ENCODE measurements around the gene SMO.
"Not testable (repeated sequence)": the region's sequence is repeated elsewhere in the genome, so short reads cannot be mapped to it uniquely, and the experiment has no call there.

The SMO gene

DNA sequence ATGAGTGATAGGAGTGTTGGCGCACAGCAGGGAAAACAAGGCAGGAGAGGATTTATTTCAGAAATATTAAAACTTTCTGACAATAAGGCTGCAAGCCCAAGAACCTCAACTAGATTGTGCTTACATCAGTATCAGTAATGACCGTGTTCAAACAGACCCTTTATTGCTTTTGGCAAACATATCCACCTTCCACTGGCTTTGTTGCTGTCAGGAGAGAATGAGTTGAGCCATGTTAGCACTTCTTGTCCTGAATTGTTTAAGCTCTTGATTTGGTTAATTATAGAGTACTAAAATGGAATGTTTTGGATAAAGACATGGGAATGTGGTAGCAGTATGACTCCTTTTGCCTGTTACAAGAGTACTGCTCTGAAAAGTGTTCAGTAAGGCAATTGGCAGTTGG, 40.2 kb downstream of the SMO start:
- in situ Hi-C loops (cut with HindIII; ENCODE audit: low sequenced_read_pairs), result no loop called here

DNA sequence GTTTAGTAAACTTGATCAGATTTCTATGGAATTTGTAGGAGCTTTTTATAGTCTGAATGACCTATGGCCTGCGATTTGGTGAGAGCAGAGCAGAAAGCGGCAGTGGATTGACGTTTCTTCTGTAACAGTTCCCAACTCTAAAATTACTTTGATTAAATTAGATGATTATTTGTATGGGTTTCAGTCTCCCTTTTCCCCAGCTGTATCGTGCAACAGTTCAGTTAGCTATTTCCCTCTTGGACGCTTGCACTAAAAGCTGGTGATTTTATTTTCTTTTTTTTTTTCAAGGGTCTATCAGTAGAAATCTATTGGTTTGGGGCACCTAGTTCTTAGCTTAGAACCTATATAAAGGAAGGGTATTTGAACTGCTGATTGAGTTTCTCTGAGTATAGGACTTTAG, 43.2 kb downstream of the SMO start:
- in situ Hi-C loops (cut with HindIII; ENCODE audit: low sequenced_read_pairs), result no loop called here

DNA sequence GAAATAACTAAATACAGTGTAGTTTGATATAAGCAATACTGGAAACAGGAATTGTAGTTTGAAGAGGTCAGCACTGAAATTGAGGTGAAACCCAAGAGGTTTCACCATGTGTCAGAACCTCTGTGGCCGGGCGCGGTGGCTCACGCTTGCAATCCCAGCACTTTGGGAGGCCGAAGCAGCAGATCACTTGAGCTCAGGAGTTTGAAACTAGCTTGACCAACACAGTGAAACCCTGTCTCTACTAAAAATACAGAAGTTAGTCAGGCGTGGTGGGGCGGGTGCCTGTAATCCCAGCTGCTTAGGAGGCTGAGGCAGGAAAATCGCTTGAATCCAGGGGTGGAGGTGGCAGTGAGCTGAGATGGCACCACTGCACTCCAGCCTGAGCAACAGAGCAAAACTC, 50.1 kb downstream of the SMO start:
- in situ Hi-C loops (cut with HindIII; ENCODE audit: low sequenced_read_pairs), result no loop called here

DNA sequence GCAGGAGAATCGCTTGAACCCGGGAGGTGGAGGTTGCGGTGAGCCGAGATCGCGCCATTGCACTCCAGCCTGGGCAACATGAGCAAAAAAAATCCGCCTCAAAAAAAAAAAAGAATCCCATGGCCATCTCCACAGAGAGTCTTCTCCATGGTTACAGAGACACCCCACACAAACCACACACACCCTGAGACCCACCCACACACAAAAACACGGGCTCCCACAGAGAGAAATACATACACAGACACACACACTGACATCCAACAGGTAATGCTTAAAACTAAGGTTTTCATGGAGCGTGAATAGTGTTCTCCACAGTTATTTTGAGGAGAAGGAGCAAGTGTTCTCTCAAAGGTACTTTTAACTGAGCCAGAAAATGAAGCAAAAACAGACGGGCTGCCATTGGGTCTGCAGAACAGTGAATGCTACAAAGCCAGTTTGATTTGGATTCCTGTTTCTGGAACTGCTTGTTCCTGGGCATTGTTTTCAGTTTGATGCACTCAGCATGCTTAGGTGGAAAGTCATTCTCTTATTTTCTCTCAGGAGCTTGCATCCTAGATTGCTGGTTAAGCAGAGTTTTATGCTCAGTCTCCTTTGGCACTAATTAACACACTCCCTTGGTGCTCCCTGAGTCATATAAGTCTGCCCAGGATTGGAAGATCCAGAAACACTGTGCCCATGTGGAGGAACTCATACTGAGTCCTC, 51.8 kb downstream of the SMO start:
- in situ Hi-C loops (cut with HindIII; ENCODE audit: low sequenced_read_pairs), result no loop called here

- in situ Hi-C loops (cut with HindIII; ENCODE audit: low sequenced_read_pairs), result no loop called here
Measured at GRCh38 chr7:129244220-129244619, 55.8 kb downstream of the SMO start.

- in situ Hi-C loops (cut with HindIII; ENCODE audit: low sequenced_read_pairs), result no loop called here
Measured at GRCh38 chr7:129245533-129245932, 57.1 kb downstream of the SMO start.

GRCh38 chr7:129247087-129247486, 58.7 kb downstream of the SMO start:
- in situ Hi-C loops (cut with HindIII; ENCODE audit: low sequenced_read_pairs), result no loop called here

GRCh38 chr7:129252128-129252527, 63.7 kb downstream of the SMO start:
- in situ Hi-C loops (cut with HindIII; ENCODE audit: low sequenced_read_pairs), result no loop called here

DNA sequence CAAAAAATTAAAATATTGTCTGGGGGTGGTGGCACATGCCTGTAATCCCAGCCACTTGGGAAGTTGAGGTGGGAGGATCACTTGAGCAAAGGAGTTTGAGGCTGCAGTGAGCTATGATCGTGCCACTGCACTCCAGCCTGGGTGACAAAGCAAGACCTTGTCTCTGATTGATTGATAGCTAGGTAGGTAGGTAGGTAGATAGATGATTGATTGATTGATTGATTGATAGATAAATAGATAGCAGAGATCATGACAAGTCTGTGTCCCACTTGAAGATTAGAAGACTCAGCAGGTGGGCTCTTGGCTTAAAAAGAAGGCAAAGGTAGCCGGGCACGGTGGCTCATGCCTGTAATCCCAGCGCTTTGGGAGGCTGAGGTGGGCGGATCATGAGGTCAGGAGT, 64.2 kb downstream of the SMO start:
- in situ Hi-C loops (cut with HindIII; ENCODE audit: low sequenced_read_pairs), result not testable (repeated sequence)

DNA sequence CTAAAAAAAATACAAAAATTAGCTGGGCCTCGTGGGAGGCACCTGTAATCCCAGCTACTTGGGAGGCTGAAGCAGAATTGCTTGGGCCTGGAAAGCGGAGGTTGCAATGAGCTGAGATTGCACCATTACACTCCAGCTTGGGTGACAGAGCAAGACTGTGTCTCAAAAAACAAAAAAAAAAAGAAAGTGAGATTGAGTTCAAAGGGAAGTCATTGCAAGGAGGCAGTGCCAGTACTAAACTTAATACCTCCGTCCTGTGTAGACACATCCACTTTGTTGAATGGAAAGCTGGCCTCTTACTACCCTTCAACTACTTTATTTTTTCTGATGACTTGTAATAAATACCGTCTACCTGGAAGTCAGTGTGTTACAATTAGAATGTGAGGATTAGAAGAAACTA, 67.4 kb downstream of the SMO start:
- in situ Hi-C loops (cut with HindIII; ENCODE audit: low sequenced_read_pairs), result no loop called here

DNA sequence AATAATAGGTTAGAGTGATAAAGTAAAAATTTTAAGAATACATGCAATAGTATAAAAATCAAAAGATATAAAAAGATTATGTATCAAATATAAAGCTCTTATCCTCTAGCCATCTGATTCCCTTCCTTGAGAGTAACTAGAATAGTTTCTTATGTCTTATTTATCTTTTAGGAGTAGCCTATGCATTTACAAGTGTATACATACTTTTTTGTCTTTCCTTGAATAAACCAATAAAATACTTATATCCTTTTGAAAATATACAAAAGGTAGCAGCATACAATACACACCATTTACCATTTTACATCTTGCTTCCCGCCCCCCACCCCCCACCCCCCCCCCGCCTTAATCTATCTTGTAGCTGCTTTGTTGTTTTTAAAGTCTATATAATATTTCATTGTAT, 67.8 kb downstream of the SMO start:
- in situ Hi-C loops (cut with HindIII; ENCODE audit: low sequenced_read_pairs), result no loop called here

- in situ Hi-C loops (cut with HindIII; ENCODE audit: low sequenced_read_pairs), result no loop called here
Measured at GRCh38 chr7:129257168-129257567, 68.7 kb downstream of the SMO start.

- in situ Hi-C loops (cut with HindIII; ENCODE audit: low sequenced_read_pairs), result no loop called here
Measured at GRCh38 chr7:129258649-129259389, 70.4 kb downstream of the SMO start.

- in situ Hi-C loops (cut with HindIII; ENCODE audit: low sequenced_read_pairs), result no loop called here
Measured at GRCh38 chr7:129262324-129262723, 73.9 kb downstream of the SMO start.

Measured in DLD1 (cell line).